HG03378 (cell line): Measurements from ENCODE around the gene SUMF2.
"Not testable (repeated sequence)": the region's sequence is repeated elsewhere in the genome, so short reads cannot be mapped to it uniquely, and the experiment has no call there.

Source experiments
- ATAC-seq: cut with Tn5 transposase; IDR thresholded peaks from one replicate; pipeline ENCODE4 v1.9.1; 2021; ENCODE audit warnings: mild to moderate bottlenecking, moderate library complexity; ENCODE audit not compliant: unreplicated experiment

The SUMF2 gene

DNA sequence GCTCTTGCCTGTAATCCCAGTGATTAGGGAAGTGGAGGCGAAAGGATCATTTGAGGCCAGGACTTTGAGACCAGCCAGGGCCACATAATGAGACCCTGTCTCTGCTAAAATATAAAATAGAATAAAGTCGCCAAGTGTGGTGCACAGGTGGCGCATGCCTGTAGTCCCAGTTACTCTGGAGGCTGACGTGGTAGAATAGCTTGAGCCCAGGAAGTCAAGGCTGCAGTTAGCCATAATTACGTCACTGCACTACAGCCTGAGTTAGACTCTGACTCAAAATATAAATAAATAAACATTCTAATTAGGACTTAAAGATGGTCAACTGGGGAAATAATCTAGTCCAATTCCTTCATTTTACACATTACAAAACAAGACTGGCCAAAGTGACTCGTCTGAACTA, 41.4 kb downstream of the SUMF2 start:
- ATAC-seq: peak; percentile 38

DNA sequence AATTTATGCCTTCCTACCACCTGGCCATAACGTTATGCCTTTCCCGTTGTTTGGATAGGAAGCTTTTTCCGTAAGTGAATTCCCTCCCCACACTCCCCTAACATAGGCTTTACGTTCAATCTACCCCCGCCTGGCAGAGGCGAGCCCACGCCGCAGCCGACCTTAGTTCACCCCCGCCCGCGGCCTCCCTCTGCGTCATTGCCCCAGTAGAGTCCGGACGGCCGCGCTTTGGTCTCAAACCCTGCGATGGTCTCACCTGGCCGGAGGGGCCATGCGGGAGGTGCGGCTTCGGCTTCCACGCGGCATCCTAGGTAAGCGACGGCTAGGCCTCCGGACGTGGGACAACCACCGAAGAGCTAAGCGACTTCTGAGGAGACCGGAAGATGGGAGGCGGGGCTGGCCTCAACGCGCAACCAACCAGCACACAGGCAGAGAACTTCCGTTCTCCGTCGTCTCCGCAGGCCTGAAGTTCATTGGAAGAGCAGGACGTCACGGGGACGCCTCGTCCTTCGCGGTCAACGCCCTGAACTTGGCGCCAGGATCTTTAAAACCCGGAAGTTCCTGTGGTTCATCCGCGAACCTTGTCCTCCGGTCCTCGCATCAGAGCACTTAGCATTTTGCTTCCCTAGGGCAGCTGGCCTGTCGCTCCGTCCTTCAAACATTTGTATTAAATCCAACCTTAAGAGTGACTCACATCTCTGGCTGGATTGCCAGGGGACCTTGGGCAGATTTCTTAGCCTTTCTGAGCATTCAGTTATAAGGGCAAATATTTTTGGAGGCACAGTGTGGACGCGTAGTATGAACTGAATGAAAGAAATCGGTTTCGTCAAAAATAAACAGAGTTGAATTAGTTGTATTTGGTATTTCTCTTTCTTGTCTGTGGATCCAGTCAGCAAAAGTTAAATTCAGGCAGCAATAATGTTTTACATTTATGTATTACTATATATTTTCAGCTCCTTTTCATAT, 42.3 kb downstream of the SUMF2 start, which contains the start of gene CHCHD2:
CHCHD2 (minus strand) TSS at position 369 of the 966 bp plus-strand sequence; CDS start at position 306, 63 bp downstream.
- ATAC-seq: peak; percentile 99

DNA sequence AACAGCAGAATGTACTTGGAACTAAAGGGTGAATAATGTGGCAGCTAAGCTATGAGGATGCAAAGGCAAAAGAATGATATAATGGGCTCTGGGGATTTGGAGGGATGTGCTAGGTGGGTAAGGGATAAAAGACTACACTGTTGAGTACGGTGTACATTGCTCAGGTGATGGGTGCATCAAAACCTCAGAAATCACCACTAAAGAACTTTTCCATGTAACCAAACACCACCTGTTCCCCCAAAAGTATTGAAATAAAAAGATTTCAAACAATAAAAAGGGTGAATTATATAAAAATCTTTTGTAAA, 43.8 kb downstream of the SUMF2 start:
- ATAC-seq: no peak

DNA sequence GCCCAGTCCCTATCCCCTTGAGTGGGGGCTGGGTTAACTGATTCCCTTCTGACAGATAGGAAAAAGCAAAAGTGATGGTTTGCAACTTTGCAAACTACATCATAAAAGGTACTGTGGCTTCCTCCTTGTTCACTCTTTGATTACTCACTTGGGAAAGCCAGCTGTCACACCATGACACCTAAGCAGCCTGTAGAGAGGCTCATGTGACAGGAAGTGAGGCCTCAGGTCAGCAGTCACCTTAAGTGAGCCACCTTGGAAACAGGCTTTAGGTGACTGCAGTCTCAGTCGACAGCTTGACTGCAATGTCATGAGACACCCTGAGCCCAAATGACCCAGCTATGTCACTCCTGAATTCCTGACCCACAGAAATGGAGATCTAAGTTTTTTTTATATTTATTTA, 46.5 kb downstream of the SUMF2 start:
- ATAC-seq: no peak

DNA sequence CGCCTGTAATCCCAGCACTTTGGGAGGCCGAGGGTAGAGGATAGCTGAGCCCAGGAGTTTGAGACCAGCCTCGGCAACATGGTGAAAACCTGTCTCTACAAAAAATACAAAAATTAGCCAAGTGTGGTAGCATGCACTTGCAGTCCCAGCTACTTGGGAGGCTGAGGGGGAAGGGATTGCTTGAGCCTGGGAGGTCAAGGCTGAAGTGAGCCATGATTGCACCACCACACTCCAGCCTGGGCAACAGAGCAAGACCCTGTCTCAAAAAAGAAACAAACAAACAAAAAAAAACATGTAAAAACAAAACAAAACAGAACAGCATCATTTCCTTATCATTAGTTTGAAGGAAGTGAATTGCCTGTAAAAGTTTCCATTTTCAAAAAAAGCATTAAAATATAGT, 48.2 kb downstream of the SUMF2 start:
- not testable (repeated sequence) for ATAC-seq

DNA sequence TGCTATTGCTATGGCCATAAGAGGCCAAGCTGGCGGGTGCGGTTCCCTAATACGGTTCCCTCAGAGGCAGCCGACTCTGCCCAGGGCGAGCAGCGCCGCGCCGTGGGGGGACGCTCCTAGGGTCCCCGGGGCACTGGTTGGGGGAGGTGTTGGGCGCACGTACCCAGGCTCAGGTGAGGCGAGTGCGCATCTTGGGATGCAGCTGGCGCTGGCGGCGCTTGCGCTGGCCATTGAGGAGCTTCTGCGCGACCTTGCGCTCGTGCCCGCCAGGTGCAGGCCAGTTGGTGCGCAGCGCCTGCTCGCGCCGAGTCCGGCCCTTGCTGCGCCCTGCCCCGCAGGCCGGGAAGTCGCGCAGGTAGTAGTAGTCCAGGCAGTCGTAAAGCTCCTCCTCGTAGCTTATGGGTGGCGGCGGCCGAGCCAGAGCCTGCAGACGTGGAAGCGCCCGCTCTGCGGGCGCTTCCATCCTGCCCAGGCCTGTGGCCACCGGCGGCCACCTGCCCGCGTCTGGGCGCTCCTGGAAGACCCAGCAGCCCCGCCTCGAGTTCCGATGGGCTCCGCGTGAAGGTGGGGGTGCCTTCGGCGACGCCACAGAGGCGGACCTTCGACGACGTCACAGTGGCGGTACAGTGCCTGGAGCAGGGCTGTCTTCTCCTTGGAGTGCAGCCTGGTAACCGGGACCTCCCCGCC, 51.9 kb downstream of the SUMF2 start, which contains the start of gene NUPR2:
NUPR2 (minus strand) TSS at position 566 of the 687 bp plus-strand sequence; CDS start at position 463, 103 bp downstream.
- ATAC-seq: no peak

DNA sequence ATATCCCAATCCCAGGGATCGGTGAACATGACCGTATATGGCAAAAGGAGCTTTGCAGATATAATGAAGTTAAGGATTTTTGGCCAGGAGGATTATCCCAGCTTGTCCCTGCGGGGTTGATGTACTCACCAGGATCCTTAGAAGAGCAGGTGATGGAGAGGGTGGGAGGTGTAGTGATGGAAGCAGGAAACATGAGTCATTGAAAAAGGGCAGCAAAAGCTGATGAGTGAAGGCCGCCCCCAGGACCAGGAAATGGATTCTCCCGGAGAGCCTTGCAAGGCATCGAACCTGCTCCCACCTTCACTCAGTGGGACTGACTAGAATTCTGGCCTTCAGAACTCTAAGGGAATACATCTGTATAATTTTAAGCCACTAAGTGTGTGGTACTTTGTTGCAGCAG, 57.4 kb downstream of the SUMF2 start:
- no peak for ATAC-seq

DNA sequence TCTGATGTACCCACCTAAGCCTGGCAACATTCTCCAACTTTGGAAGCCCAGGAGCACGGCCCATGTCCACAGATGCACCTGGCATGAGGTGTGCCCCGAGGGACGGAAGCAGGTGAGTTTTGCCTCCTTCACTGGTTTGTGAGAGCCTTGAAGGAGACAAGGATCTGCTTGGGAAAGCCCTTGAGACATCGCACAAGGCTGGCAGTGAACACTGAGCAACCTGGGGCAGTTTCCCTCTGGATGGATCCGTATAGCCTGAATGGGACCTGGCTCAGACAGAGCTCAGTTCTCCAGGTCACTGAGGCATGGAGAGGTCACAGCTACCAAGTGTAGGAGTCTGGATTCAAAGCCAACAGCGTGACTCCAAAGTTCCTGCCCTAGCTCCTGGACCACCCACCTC, 60.9 kb downstream of the SUMF2 start:
- no peak for ATAC-seq

DNA sequence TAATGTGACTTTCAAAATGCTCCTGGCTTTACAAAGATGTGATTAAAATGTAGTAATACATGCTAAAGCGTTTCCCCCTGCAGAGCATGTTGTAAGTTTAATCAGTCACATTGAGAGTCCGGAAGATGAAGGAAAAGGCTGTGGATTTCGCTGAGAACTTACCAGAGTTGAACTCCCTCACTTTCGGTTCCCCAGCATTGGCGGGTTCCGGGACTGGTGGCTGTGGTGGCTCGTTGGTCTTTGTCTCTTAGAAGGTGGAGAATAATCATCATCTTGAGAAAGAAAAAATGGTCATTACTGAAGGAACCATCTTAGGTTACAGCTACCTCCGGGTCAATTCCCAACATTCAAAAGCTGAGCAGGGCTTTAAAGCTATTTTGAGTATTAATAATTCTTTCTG, 61.7 kb downstream of the SUMF2 start:
- no peak for ATAC-seq

DNA sequence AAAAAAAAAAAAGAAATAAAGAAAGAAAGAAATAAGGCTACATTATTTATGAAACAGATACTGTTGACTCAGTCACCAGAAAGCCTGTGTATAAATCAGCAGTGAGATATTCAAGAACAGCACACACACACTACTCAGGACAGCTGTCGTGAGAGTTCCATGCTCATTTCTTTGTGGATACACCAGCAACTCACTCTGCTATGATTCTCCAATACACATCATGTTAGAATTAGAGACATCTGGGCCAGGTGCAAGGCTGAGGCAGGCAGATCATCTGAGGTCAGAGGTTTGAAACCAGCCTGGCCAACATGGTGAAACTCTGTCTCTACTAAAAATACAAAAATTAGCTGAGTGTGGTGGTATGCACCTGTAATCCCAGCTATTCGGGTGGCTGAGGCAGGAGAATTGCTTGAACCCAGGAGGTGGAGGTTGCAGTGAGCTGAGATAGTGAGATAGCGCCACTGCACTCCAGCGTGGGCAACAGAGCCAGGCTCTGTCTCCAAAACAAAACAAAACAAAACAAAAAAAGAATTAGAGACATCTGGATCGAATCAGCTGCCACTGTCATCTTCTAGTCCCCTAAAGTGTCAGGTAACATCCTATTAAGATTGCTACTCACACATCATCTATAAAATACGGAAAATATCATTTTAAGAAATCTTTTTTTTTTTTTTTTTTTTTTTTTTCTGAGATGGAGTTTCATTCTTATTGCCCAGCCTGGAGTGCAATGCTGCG, 63.3 kb downstream of the SUMF2 start:
- no peak for ATAC-seq
